GM12878 (cell line): Measurements from ENCODE around the gene ASB2. TPM values are rescaled to one million over a fixed set of nuclear protein-coding genes. Genes with fewer than 3 reads are reported as not detected.

Experiments
- ATAC-seq: fragments of 200-7000 bp; cut with Tn5 transposase; 3 replicates; pipeline ENCODE4 v1.9.1; 2020; ENCODE audit warnings: mild to moderate bottlenecking, moderate library complexity
- BruUV-seq: library from RNA; stranded (reverse); fragments of 400-500 nt; replicated peaks from 2 replicates; lab custom pipeline; 2021; lab: Mats Ljungman, UMichigan
- CTCF ChIA-PET: fragments of 300-600 bp; sonication (Branson Sonifier 250); formaldehyde crosslinking; extraction: SDS; loops from one replicate; lab custom pipeline; 2021; ENCODE audit warnings: inconsistent platforms; lab: Yijun Ruan, JAX
- POLR2A ChIA-PET: fragments of 350-600 bp; formaldehyde crosslinking; extraction: SDS; loops from one replicate; lab custom pipeline; 2021; ENCODE audit warnings: inconsistent platforms; lab: Charles Lee
- RAD21 ChIA-PET: fragments of 300-600 bp; sonication (Branson Sonifier 250); formaldehyde crosslinking; loops from one replicate; lab custom pipeline; 2023; ENCODE audit warnings: antibody characterized with exemption; ENCODE audit not compliant: unreplicated experiment; lab: Charles Lee
- SMC1A ChIA-PET: fragments of 300-600 bp; sonication (Branson Sonifier 250); formaldehyde crosslinking; loops from one replicate; lab custom pipeline; 2023; ENCODE audit not compliant: unreplicated experiment, uncharacterized antibody; lab: Charles Lee
- DNase-seq: peaks from one replicate; pipeline ENCODE4 v3.0.0-alpha.2; 2011; ENCODE audit warnings: low read depth, low spot score
- FAIRE-seq: peaks from 3 replicates; lab custom pipeline; 2011; peaks lifted over from hg19 to GRCh38; lab: Jason Lieb, UNC
- H2AFZ ChIP-seq: 2 replicates; pipeline ENCODE4 v1.6.0; 2011; ENCODE audit warnings: low read depth, low read length, control low read depth; ENCODE audit not compliant: control insufficient read depth
- H3K27ac ChIP-seq: 2 replicates; pipeline ENCODE4 v1.5.1; 2011; ENCODE audit warnings: control low read depth; ENCODE audit not compliant: control insufficient read depth, insufficient read depth
- H3K27me3 ChIP-seq, 2 experiments: replicated peaks in 1 of 2; 2 replicates each; pipeline versions ENCODE4 v1.6.0 to v1.6.1; 2011; ENCODE audit warnings: low read length in 1 of 2; ENCODE audit not compliant: control insufficient read depth in 2 of 2, insufficient read depth in 2 of 2
- H3K36me3 ChIP-seq, 2 experiments: 2 replicates each; pipeline ENCODE4 v1.5.1; 2011; ENCODE audit warnings: low read length in 1 of 2; ENCODE audit not compliant: control insufficient read depth in 2 of 2, insufficient read depth in 2 of 2
- H3K4me1 ChIP-seq: 2 replicates; pipeline ENCODE4 v1.6.1; 2011; ENCODE audit warnings: mild to moderate bottlenecking, low read length, moderate library complexity, mixed read lengths; ENCODE audit not compliant: control insufficient read depth, insufficient read depth
- H3K4me2 ChIP-seq: 2 replicates; pipeline ENCODE4 v1.6.0; 2011; ENCODE audit warnings: control low read depth; ENCODE audit not compliant: control insufficient read depth, insufficient read depth
- H3K4me3 ChIP-seq: fragments of 200-600 bp; sonication (generic); 2 replicates; pipeline ENCODE4 v1.5.1; 2016
- H3K79me2 ChIP-seq: 2 replicates; pipeline ENCODE4 v1.6.0; 2011; ENCODE audit warnings: low read length; ENCODE audit not compliant: control insufficient read depth, insufficient read depth
- H3K9ac ChIP-seq: 2 replicates; pipeline ENCODE4 v1.8.0; 2011; ENCODE audit warnings: low read length, control low read depth, mixed read lengths; ENCODE audit not compliant: control insufficient read depth, insufficient read depth
- H3K9me3 ChIP-seq: replicated peaks from 3 replicates; pipeline ENCODE4 v1.5.1; 2011; ENCODE audit warnings: mild to moderate bottlenecking, low read length; ENCODE audit not compliant: control insufficient read depth, insufficient read depth
- H4K20me1 ChIP-seq: 2 replicates; pipeline ENCODE4 v1.6.0; 2011; ENCODE audit not compliant: control insufficient read depth, insufficient read depth
- HCFC1 ChIP-seq: fragments of 150-350 bp; IDR thresholded peaks from 2 replicates; pipeline ENCODE4 v1.6.1; 2014; ENCODE audit warnings: low read length
- IRF4 ChIP-seq: IDR thresholded peaks from 2 replicates; pipeline ENCODE4 v1.6.1; 2011; ENCODE audit warnings: low read depth, low read length
- MYC ChIP-seq: IDR thresholded peaks from 2 replicates; pipeline ENCODE4 v1.6.1; 2011; ENCODE audit warnings: mild to moderate bottlenecking, low read length, moderate library complexity, inconsistent platforms; ENCODE audit not compliant: insufficient read depth, insufficient replicate concordance, insufficient read length, severe bottlenecking
- NR2C2 ChIP-seq: IDR thresholded peaks from 2 replicates; pipeline ENCODE4 v1.6.1; 2011; ENCODE audit warnings: borderline replicate concordance, low read depth; ENCODE audit not compliant: control insufficient read depth, insufficient read length
- PAX5 ChIP-seq: IDR thresholded peaks from 2 replicates; pipeline ENCODE4 v1.6.1; 2011; ENCODE audit warnings: low read depth, low read length, borderline replicate concordance
- SRF ChIP-seq, 2 experiments: IDR thresholded peaks; 2 replicates each; pipeline ENCODE4 v1.6.1; 2011; ENCODE audit warnings: low read depth in 2 of 2, low read length in 2 of 2, mild to moderate bottlenecking in 1 of 2, moderate library complexity in 1 of 2
- SUPT20H ChIP-seq: IDR thresholded peaks from 2 replicates; pipeline ENCODE4 v1.6.1; 2011; ENCODE audit warnings: low read depth, mild to moderate bottlenecking, low read length, moderate library complexity, borderline replicate concordance; ENCODE audit not compliant: control insufficient read depth
- TAF1 ChIP-seq: IDR thresholded peaks from 2 replicates; pipeline ENCODE4 v1.6.1; 2011; ENCODE audit warnings: mild to moderate bottlenecking, low read depth, low read length, borderline replicate concordance
- TBL1XR1 ChIP-seq: IDR thresholded peaks from 2 replicates; pipeline ENCODE4 v1.6.1; 2012; ENCODE audit warnings: low read depth, low read length, improper control_type of control experiment
- ZBED1 ChIP-seq: IDR thresholded peaks from 2 replicates; pipeline ENCODE4 v1.6.1; 2016; ENCODE audit warnings: borderline replicate concordance
- ZNF274 ChIP-seq: IDR thresholded peaks from one replicate; pipeline ENCODE4 v1.8.0; 2011; ENCODE audit not compliant: insufficient read length, insufficient read depth
- ZNF384 ChIP-seq: IDR thresholded peaks from 2 replicates; pipeline ENCODE4 v1.6.1; 2012; ENCODE audit warnings: low read depth, mild to moderate bottlenecking, low read length, improper control_type of control experiment, borderline replicate concordance
- WGBS: methylation state at CpG from one replicate; pipeline ENCODE4 v1.1.6; 2016; ENCODE audit warnings: low lambda C conversion rate; ENCODE audit not compliant: insufficient replicate concordance, insufficient coverage; ENCODE audit errors: missing lambda C conversion rate; 5-methylcytosine and 5-hydroxymethylcytosine counted together
- in situ Hi-C: fragments of 300-500 bp; cut with MboI; formaldehyde crosslinking; loops from 9 replicates; pipeline ENCODE4 v1.14.3; 2018; ENCODE audit warnings: mixed read lengths
- intact Hi-C: fragments of 100-400 bp; cut with micrococcal nuclease; formaldehyde crosslinking; loops from one replicate; pipeline ENCODE4 v1.14.2; 2022; ENCODE audit not compliant: unreplicated experiment
- polyA plus RNA-seq, 11 experiments: library from polyadenylated mRNA; depleted of rRNA in 4 of 11; unstranded in 6 of 11; stranded (reverse) in 5 of 11; fragments of >200 nt; fragmentation: Nextera tagmentation in 4 of 11; fragmentation: Illumina TruSeq in 1 of 11; extraction: Ambion mirVana in 4 of 11; extraction: Trizol in 1 of 11; gene quantifications; 1 replicate in 1 of 11; 2 replicates in 10 of 11; pipeline versions ENCODE4 v1.2.1 to v1.2.3, GENCODE V29; 2011 to 2016; ENCODE audit warnings: inconsistent platforms in 2 of 11, missing spikeins in 2 of 11, low read depth in 1 of 11
- total RNA-seq, 4 experiments: library from RNA; depleted of rRNA in 3 of 4; stranded (reverse); fragments of >200 nt in 3 of 4; fragmentation: Illumina TruSeq in 1 of 4; extraction: Trizol in 1 of 4; gene quantifications; 2 replicates each; pipeline versions ENCODE4 v1.2.1 to v1.2.3, GENCODE V29; 2013 to 2021
- TF ChIP-seq, protein P1 (sequence below): fragments of 450-650 bp; IDR thresholded peaks from 2 replicates; pipeline ENCODE4 v1.6.1; 2017; ENCODE audit warnings: mild to moderate bottlenecking, low read depth, inconsistent platforms; ENCODE audit not compliant: poor library complexity, severe bottlenecking
- TF ChIP-seq, protein P2 (sequence below): fragments of 450-650 bp; formaldehyde crosslinking; IDR thresholded peaks from 2 replicates; pipeline ENCODE4 v1.4.0; 2022; ENCODE audit warnings: mild to moderate bottlenecking, moderate library complexity

ASB2 gene
- total and polyA plus RNA-seq, 10 of the 15 experiments (the other 5 are each of a cell fraction or from before 2014, with no cell fraction given) = 3.0 to 54.8 (median 33.5) TPM

DNA sequence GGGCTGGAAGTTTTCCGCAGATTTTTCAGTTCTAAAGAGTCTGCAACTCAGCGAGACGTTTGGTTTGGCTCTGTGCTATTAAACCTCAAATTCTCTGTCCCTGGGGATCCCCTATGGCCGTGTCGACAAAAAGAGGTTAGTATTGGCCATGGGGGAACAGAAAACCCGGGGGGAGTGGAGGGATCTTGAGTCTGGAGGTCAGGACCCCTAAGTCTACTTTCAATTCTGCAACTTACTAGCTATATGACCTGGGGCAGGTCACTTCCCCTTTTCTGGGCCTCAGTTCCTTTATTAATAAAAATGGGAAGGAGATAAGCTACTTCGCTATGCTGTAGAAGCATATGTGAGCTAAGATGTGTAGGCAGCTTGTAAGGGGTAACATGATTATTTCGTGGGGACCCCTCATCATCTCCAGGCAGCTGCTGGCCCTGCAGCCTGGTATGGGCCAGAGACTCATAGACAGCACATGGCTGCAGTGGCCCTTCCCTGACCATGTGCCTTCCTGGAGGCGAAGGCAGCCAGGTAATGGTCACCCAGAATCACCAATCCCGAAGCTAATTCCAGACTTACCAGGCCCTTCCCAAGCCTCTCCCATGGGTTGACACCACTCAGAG lies 8.6 kb downstream of the ASB2 start (continued):
- TF ChIP-seq, protein P1, sequence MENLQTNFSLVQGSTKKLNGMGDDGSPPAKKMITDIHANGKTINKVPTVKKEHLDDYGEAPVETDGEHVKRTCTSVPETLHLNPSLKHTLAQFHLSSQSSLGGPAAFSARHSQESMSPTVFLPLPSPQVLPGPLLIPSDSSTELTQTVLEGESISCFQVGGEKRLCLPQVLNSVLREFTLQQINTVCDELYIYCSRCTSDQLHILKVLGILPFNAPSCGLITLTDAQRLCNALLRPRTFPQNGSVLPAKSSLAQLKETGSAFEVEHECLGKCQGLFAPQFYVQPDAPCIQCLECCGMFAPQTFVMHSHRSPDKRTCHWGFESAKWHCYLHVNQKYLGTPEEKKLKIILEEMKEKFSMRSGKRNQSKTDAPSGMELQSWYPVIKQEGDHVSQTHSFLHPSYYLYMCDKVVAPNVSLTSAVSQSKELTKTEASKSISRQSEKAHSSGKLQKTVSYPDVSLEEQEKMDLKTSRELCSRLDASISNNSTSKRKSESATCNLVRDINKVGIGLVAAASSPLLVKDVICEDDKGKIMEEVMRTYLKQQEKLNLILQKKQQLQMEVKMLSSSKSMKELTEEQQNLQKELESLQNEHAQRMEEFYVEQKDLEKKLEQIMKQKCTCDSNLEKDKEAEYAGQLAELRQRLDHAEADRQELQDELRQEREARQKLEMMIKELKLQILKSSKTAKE = peak; percentile 100
- no peak for TF ChIP-seq MYC
- no peak for TF ChIP-seq ZNF384
- TF ChIP-seq TAF1 = peak; percentile 37; the same call in 1 of the 2 replicates
- TF ChIP-seq TBL1XR1 = peak; percentile 99
- TF ChIP-seq SRF (IDR thresholded peaks at IDR 0.05; ENCODE audit: low read depth in 2 of 2, low read length in 2 of 2) = peak in 1 of 2 experiments; percentile 89; a peak in 2 of 4 replicates
- TF ChIP-seq ZNF274 = no peak
- TF ChIP-seq HCFC1 = no peak
- TF ChIP-seq ZBED1 = peak; percentile 90

DNA sequence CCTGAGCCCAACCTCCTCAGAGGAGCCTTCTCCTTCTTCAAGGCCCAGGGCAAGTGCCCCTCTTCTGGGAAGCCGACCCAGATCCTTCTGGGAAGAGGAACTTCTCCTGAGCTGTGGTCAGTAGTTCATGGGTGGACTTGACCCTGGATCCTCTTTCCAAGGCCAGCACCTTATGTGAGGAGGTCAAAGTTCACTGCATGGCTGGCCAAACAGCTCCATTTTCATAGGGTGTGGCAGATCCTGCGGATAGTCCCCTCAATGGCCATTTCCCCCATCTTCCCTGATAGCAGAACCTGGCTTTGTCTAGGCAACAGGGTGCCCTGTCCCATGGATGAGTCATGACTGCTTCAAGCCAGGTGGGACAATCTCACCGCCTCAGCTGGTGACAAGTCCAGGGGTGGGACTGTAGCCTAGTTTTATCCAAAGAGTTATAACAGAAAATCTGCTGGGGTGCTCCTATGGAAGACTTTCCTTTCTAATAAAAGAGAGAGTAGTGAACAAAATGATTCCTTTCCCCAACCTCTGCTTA lies 10.4 kb downstream of the ASB2 start:
- in situ Hi-C loops = loop anchor here (25.0 kb wide), 2 partner anchors 1204 to 1696 kb away; no protein-coding TSS in a partner anchor
- intact Hi-C loops = no loop called here
- no peaks in the 10 kb centered on the region; the same call in 1 of the 3 replicates for H3K9me3 ChIP-seq
- no peak for ATAC-seq
- H4K20me1 ChIP-seq = no peaks in the 10 kb centered on the region
- DNase-seq = no peak
- H3K4me2 ChIP-seq = peak overlapping the region; percentile 80; the same call in 1 of the 2 replicates
- ChIA-PET CTCF (interaction anchor here (0.6 to 4.1 kb wide), 4 partner anchors 10 to 35 kb away, joined by 3 to 27 read pairs (median 4); partner anchors contain the start of gene ASB2), SMC1A (interaction anchor here (1.2 to 1.6 kb wide), 6 partner anchors 8 to 34 kb away, joined by 3 to 6 read pairs (median 4); partner anchors contain the start of gene CCDC197), POLR2A (interaction anchor here (1.0 to 2.0 kb wide), 5 partner anchors 8 to 16 kb away, joined by 3 to 7 read pairs (median 4); no protein-coding TSS in a partner anchor), RAD21 (interaction anchor here (1.3 to 15.3 kb wide), 4 partner anchors 9 to 34 kb away, joined by 3 to 324 read pairs (median 6); partner anchors contain the start of gene ASB2)
- H3K27ac ChIP-seq = no peak overlapping the region
- H3K36me3 ChIP-seq = no peaks in the 10 kb centered on the region
- no TSS peak for BruUV-seq
- H3K4me3 ChIP-seq = no peak overlapping the region
- H3K27me3 ChIP-seq = no peaks in the 10 kb centered on the region
- FAIRE-seq = no peak
- TF ChIP-seq SUPT20H (no peak), PAX5 (no peak), MYC (no peak), NR2C2 (no peak), IRF4 (no peak)
- TF ChIP-seq, protein P2, sequence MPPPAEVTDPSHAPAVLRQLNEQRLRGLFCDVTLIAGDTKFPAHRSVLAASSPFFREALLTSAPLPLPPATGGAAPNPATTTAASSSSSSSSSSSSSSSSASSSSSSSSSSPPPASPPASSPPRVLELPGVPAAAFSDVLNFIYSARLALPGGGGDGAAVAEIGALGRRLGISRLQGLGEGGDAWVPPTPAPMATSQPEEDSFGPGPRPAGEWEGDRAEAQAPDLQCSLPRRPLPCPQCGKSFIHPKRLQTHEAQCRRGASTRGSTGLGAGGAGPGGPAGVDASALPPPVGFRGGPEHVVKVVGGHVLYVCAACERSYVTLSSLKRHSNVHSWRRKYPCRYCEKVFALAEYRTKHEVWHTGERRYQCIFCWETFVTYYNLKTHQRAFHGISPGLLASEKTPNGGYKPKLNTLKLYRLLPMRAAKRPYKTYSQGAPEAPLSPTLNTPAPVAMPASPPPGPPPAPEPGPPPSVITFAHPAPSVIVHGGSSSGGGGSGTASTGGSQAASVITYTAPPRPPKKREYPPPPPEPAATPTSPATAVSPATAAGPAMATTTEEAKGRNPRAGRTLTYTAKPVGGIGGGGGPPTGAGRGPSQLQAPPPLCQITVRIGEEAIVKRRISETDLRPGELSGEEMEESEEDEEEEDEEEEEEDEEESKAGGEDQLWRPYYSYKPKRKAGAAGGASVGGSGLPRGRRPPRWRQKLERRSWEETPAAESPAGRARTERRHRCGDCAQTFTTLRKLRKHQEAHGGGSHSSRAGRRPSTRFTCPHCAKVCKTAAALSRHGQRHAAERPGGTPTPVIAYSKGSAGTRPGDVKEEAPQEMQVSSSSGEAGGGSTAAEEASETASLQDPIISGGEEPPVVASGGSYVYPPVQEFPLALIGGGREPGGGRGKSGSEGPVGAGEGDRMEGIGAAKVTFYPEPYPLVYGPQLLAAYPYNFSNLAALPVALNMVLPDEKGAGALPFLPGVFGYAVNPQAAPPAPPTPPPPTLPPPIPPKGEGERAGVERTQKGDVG = no peak
- H3K9ac ChIP-seq = no peak overlapping the region
- peaks cover 98% of the 10 kb centered on the region for H3K4me1 ChIP-seq
- 98% methylated on average over 3 of the region's 3 CpGs for WGBS
- no peak overlapping the region for H2AFZ ChIP-seq
- no peaks in the 10 kb centered on the region for H3K79me2 ChIP-seq
